Stimulated activated naive CD8-positive, alpha-beta T cell treated with anti-CD3 and anti-CD28 coated beads, Interleukin-15, amount 100 ng/mL, for 72 hours (primary cell): ENCODE data around the gene AUTS2.
A peak's percentile ranks its signal among the peaks of the same experiment; 100 is the strongest.

Source experiments
- ATAC-seq: fragments of 150-1000 bp; cut with Tn5 transposase; 2 replicates; pipeline ENCODE4 v1.10.0; 2021; ENCODE audit warnings: mild to moderate bottlenecking, moderate library complexity
- DNase-seq, 2 donors: peaks; one replicate each; pipeline ENCODE4 v3.0.0; 2021 to 2022
- H3K27ac Mint-ChIP-seq, 2 donors: one replicate each; pipeline ENCODE4 v1.8.0; 2022; ENCODE audit warnings: mild to moderate bottlenecking in 2 of 2, mixed read lengths in 2 of 2, moderate library complexity in 2 of 2
- H3K27me3 Mint-ChIP-seq: one replicate; pipeline ENCODE4 v1.8.0; 2022; ENCODE audit warnings: mixed read lengths
- H3K4me1 Mint-ChIP-seq: one replicate; pipeline ENCODE4 v1.8.0; 2022; ENCODE audit warnings: mild to moderate bottlenecking, mixed read lengths
- H3K4me3 Mint-ChIP-seq, 2 donors: one replicate each; pipeline ENCODE4 v1.8.0; 2022; ENCODE audit warnings: mild to moderate bottlenecking in 2 of 2, mixed read lengths in 2 of 2, moderate library complexity in 1 of 2
- H3K9me3 Mint-ChIP-seq, 2 donors: one replicate each; pipeline ENCODE4 v1.8.0; 2022; ENCODE audit warnings: mixed read lengths in 2 of 2

AUTS2 gene

DNA sequence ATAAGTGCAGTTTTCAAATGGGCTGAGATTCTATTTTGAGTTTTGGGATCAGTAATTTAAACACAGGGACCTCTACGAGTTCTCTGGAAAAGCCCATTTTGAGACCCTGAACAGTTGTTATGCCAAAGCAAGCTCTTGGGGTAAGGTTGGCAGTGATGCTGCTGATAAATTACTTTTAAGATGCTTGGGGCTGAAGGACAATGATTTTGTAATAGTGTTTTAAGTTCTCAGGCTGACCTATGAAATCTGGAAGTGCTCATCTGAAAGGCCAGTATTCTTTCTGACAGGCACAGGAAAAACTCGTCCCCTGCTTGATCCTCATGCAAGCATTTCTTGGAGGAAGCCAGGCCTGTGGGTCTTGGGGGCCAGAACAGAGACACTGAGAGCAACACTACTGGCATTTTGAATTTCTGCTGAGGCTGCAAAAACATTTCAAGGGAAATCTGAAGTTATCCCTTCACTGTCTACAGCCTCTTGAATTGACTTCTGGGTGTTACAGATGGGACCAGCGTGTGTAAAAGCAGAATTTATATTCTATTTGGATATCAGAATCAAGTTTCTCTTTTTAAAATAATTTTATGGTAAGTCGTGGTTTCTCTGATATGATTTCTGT is 79.7 kb downstream of the AUTS2 start:
- Mint-ChIP-seq H3K4me3 (no peak overlapping the region), H3K4me1 (no peaks in the 10 kb centered on the region), H3K27me3 (peaks cover 10% of the 10 kb centered on the region), H3K9me3 (no peaks in the 10 kb centered on the region), H3K27ac (no peak overlapping the region)
- DNase-seq (no peak), ATAC-seq (no peak)

GRCh38 chr7:69678494-69679187 is 80.4 kb downstream of the AUTS2 start:
- Mint-ChIP-seq H3K4me3 (no peak overlapping the region), H3K9me3 (no peaks in the 10 kb centered on the region), H3K4me1 (no peaks in the 10 kb centered on the region), H3K27me3 (peaks cover 10% of the 10 kb centered on the region), H3K27ac (no peak overlapping the region)
- no peak for ATAC-seq
- no peak for DNase-seq

GRCh38 chr7:69681181-69681580 is 82.9 kb downstream of the AUTS2 start:
- ATAC-seq (no peak), DNase-seq (no peak)
- no peak overlapping the region for H3K27ac Mint-ChIP-seq
- H3K4me3 Mint-ChIP-seq, result no peak overlapping the region
- H3K4me1 Mint-ChIP-seq, result no peaks in the 10 kb centered on the region
- no peaks in the 10 kb centered on the region for H3K9me3 Mint-ChIP-seq
- peaks cover 10% of the 10 kb centered on the region for H3K27me3 Mint-ChIP-seq

DNA sequence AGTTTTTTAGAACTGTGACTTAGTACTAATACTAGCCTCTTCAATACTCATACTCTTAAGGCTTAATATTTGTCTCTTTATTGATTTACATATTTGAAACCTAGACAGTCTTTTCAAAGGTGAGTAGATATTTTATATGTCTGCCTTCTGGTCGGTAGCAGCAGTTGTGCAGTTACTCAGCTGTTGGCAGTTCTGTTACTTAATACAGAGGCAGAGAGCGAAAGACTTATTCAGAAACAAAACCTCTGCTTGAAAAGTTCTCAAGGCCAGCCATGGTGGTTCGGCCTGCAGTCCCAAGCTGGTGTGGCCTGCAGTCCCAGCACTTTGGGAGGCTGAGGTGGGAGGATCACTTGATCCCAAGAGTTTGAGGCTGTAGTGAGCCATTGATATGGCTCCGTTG is 84.2 kb downstream of the AUTS2 start:
- DNase-seq, result no peak
- Mint-ChIP-seq H3K4me1 (no peaks in the 10 kb centered on the region), H3K27me3 (peaks cover 4% of the 10 kb centered on the region)

DNA sequence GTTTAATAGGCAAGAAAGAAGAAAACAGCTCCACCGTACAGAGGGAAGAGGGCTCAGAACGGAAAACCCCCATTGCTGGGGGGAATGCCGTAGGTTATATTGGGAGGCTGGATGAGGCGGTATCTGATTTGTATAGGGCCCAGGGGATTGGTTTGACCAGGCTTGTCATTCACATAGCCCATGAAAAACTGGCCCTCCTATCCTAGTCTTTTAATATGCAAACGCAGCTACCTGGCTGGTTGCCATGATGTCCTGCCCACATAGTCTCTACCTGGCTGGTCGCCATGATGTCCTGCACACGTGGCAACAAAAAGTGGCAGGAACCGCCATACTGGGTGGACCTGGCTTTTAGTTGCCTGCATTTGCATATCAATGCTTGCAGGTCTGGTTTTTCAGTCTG is 84.7 kb downstream of the AUTS2 start:
- no peaks in the 10 kb centered on the region for H3K9me3 Mint-ChIP-seq
- H3K27me3 Mint-ChIP-seq, result no peaks in the 10 kb centered on the region
- DNase-seq (no peak), ATAC-seq (no peak)
- no peaks in the 10 kb centered on the region for H3K4me1 Mint-ChIP-seq
- H3K4me3 Mint-ChIP-seq, result no peak overlapping the region
- no peak overlapping the region for H3K27ac Mint-ChIP-seq

More for the DNA sequence above, 84.2 kb downstream of the AUTS2 start:
- H3K9me3 Mint-ChIP-seq, result no peaks in the 10 kb centered on the region
- no peak for ATAC-seq
- H3K4me3 Mint-ChIP-seq, result no peak overlapping the region
- no peak overlapping the region for H3K27ac Mint-ChIP-seq

DNA sequence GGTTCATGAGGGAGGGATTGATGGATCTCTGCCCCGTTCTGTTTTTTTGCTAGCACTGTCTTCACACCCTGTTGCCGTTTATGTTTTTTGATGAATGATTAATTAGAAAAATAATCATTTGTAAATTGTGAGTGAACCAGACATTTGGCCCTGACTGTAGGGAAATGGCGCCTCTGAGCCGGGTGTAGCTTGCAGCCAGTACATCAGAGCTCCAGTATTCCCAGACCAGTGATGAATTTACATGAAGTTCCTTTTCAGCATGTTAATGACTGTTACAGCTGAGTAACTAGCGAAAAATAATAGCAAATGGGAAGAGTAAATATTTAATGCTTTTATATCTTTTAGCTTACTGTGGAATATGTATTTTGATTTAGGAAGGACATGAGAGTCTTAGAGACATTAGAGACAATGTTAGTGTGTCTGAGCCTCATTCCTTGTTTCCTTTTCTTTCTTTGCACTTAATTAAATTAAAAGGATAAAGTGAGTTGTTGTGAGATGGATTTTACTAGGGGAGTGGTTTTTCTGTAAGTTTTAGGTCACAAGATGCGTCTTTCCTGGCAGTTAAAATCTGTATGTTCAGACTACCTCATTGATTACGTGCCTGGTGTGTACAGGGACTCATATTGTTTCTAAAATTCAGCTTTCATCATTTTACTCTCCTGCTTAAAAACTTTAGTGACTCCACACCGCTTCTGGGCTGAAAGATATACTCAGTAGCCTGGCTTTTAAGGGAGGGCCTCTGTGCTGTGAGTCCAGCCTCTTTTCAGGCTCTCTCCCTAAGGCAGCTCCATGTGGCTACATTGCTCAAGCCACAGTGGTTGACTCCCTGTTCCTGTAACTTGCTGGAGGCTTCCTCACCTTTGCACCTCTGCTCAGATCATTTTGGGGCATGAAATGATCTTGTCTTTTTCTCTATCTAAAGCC is 86.4 kb downstream of the AUTS2 start:
- H3K27me3 Mint-ChIP-seq, result no peaks in the 10 kb centered on the region
- H3K4me1 Mint-ChIP-seq, result no peaks in the 10 kb centered on the region
- no peaks in the 10 kb centered on the region for H3K9me3 Mint-ChIP-seq
- H3K27ac Mint-ChIP-seq, result no peak overlapping the region
- DNase-seq (no peak), ATAC-seq (no peak)
- H3K4me3 Mint-ChIP-seq, result no peak overlapping the region

- DNase-seq (no peak), ATAC-seq (no peak)
- Mint-ChIP-seq H3K4me3 (no peak overlapping the region), H3K27me3 (no peaks in the 10 kb centered on the region), H3K27ac (no peak overlapping the region), H3K4me1 (no peaks in the 10 kb centered on the region), H3K9me3 (no peaks in the 10 kb centered on the region)
These were observed 87.0 kb downstream of the AUTS2 start for GRCh38 chr7:69685293-69685631.

GRCh38 chr7:69686366-69686765 is 88.1 kb downstream of the AUTS2 start:
- no peak overlapping the region for H3K4me3 Mint-ChIP-seq
- no peaks in the 10 kb centered on the region for H3K9me3 Mint-ChIP-seq
- ATAC-seq (no peak), DNase-seq (no peak)
- no peaks in the 10 kb centered on the region for H3K4me1 Mint-ChIP-seq
- H3K27ac Mint-ChIP-seq, result no peak overlapping the region
- no peaks in the 10 kb centered on the region for H3K27me3 Mint-ChIP-seq

DNA sequence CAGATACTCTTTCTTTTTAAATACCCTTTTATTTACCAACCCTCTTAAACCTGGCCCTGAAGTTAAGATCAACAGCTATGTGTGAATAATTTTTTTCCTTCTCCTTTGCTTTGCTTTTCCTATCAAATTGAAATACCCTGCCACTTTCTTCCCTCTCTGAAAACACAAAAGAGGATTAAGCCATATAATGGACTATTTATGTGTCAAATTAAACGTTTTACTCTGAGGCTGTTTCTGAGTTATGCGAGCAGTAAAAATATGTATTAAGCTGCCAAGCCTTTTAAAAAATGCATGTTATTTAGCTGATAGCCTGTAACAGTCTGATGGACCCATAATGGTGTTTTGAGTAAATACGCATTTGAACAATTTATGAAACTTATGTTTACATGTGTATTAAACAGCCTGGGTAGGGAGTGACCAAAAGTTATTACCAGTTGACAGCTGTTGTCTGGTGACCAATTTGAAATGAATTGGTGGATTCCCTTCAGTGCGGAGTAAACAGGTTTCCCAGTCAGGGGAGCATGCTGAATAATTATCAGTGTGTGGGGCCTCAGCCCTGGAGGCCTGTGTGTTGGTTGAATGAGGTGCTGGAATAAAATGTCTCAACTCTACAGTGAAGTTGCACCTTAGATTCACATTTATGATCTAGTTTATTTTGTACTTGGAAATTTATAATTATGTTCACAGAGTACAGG is 89.6 kb downstream of the AUTS2 start:
- Mint-ChIP-seq H3K27me3 (peaks cover 7% of the 10 kb centered on the region), H3K4me3 (no peak overlapping the region), H3K27ac (no peak overlapping the region), H3K4me1 (no peaks in the 10 kb centered on the region), H3K9me3 (no peaks in the 10 kb centered on the region)
- ATAC-seq (no peak), DNase-seq (no peak)

GRCh38 chr7:69690329-69690728 is 92.1 kb downstream of the AUTS2 start:
- ATAC-seq, result no peak
- Mint-ChIP-seq H3K27ac (no peak overlapping the region), H3K27me3 (peaks cover 15% of the 10 kb centered on the region), H3K4me3 (no peak overlapping the region), H3K4me1 (no peaks in the 10 kb centered on the region), H3K9me3 (no peaks in the 10 kb centered on the region)
- no peak for DNase-seq

DNA sequence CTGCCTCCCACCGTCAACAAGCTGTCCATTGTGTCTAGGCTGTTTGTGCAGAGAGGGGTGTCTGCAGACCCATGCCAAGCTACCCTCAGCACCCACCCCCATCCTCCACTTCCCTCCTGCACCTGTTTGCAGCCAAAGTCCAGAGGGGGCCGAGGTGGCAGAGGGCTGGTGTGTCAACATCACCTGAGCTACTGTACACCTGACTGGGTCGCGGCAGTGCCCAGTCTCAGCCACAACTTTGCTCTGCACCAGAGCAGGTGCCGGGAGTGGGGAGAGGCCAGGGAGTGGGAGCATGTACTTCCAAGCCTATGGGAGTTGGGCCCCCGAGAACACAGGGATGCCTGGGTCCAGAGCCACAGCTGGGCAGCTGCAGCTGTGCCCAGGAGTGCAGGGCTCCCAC is 93.1 kb downstream of the AUTS2 start:
- DNase-seq, result no peak
- ATAC-seq, result peak; percentile 20
- H3K27ac Mint-ChIP-seq, result no peak overlapping the region
- no peak overlapping the region for H3K4me3 Mint-ChIP-seq
- H3K9me3 Mint-ChIP-seq, result no peaks in the 10 kb centered on the region
- peaks cover 7% of the 10 kb centered on the region for H3K4me1 Mint-ChIP-seq
- peaks cover 15% of the 10 kb centered on the region for H3K27me3 Mint-ChIP-seq

DNA sequence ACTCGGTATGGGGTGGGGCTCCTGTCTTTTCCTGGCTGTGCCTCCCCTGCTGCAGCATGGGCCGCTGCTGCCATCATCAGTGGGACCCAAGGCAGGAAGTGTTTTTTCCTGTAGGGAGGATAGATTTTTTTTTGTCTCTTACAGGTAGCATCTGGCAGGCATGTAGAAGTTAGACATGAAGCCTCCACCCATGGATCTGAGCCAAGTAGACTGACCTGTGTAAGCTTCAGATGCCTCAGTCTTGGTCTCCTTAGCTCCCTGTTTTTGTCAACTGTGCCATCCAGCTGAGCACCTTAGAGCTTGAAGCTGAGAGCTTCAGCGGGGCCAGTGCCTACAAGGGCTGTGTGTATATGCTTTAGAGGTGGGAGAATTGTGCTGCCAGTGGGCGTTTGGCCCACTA is 93.5 kb downstream of the AUTS2 start:
- Mint-ChIP-seq H3K27ac (no peak overlapping the region), H3K9me3 (no peaks in the 10 kb centered on the region), H3K27me3 (peaks cover 15% of the 10 kb centered on the region), H3K4me3 (no peak overlapping the region), H3K4me1 (peaks cover 11% of the 10 kb centered on the region)
- DNase-seq (no peak), ATAC-seq (no peak)

- Mint-ChIP-seq H3K9me3 (no peaks in the 10 kb centered on the region), H3K4me1 (peaks cover 11% of the 10 kb centered on the region), H3K4me3 (no peak overlapping the region), H3K27ac (no peak overlapping the region), H3K27me3 (peaks cover 15% of the 10 kb centered on the region)
- ATAC-seq (no peak), DNase-seq (no peak)
These were observed 94.3 kb downstream of the AUTS2 start for GRCh38 chr7:69692611-69693010.

GRCh38 chr7:69693042-69693441 is 94.8 kb downstream of the AUTS2 start:
- no peak for ATAC-seq
- no peaks in the 10 kb centered on the region for H3K9me3 Mint-ChIP-seq

GRCh38 chr7:69696054-69696591 is 97.8 kb downstream of the AUTS2 start:
- H3K4me3 Mint-ChIP-seq, result peak overlapping the region in 1 of 2 donors; percentile 10
- ATAC-seq, result peak; percentile 42
- H3K9me3 Mint-ChIP-seq, result no peaks in the 10 kb centered on the region

More at GRCh38 chr7:69693042-69693441, 94.8 kb downstream of the AUTS2 start:
- peaks cover 11% of the 10 kb centered on the region for H3K4me1 Mint-ChIP-seq
- peaks cover 15% of the 10 kb centered on the region for H3K27me3 Mint-ChIP-seq
- H3K4me3 Mint-ChIP-seq, result no peak overlapping the region
- DNase-seq, result no peak
- H3K27ac Mint-ChIP-seq, result no peak overlapping the region

More at GRCh38 chr7:69696054-69696591, 97.8 kb downstream of the AUTS2 start:
- peaks cover 15% of the 10 kb centered on the region for H3K27me3 Mint-ChIP-seq
- DNase-seq, result no peak
- peaks cover 11% of the 10 kb centered on the region for H3K4me1 Mint-ChIP-seq
- no peak overlapping the region for H3K27ac Mint-ChIP-seq
